HepG2 (cell line): Measurements from ENCODE around the gene IL17C. TPM values are rescaled to one million over a fixed set of nuclear protein-coding genes. Genes with fewer than 3 reads are reported as not detected.

Source experiments
- KLF12 ChIP-seq: sonication (generic); formaldehyde crosslinking; IDR thresholded peaks from 2 replicates; pipeline ENCODE4 v1.4.0; 2020; ENCODE audit warnings: missing genetic modification reagents, borderline replicate concordance
- NPAS2 ChIP-seq: sonication (generic); formaldehyde crosslinking; IDR thresholded peaks from 2 replicates; pipeline ENCODE4 v1.8.0; 2022; ENCODE audit warnings: mild to moderate bottlenecking, missing genetic modification reagents, borderline replicate concordance
- SAP130 ChIP-seq: IDR thresholded peaks from 2 replicates; pipeline ENCODE4 v1.6.1; 2016; ENCODE audit warnings: low read depth
- TOPORS ChIP-seq: sonication (generic); formaldehyde crosslinking; IDR thresholded peaks from 2 replicates; pipeline ENCODE4 v1.8.0; 2023; ENCODE audit warnings: mild to moderate bottlenecking, missing genetic modification reagents
- TSC22D2 ChIP-seq: sonication (generic); formaldehyde crosslinking; IDR thresholded peaks from 2 replicates; pipeline ENCODE4 v1.5.1; 2020; ENCODE audit warnings: missing genetic modification reagents, mild to moderate bottlenecking, borderline replicate concordance
- YY1 ChIP-seq: IDR thresholded peaks from 2 replicates; pipeline ENCODE4 v1.6.1; 2011; ENCODE audit warnings: low read length, low read depth, moderate library complexity, mild to moderate bottlenecking; ENCODE audit not compliant: insufficient read depth, insufficient replicate concordance
- ZBTB42 ChIP-seq: sonication (generic); formaldehyde crosslinking; IDR thresholded peaks from 2 replicates; pipeline ENCODE4 v1.5.0; 2020; ENCODE audit warnings: mild to moderate bottlenecking, missing genetic modification reagents
- ZFY ChIP-seq: sonication (generic); formaldehyde crosslinking; IDR thresholded peaks from 2 replicates; pipeline ENCODE4 v1.4.0; 2020; ENCODE audit warnings: missing genetic modification reagents
- ZMAT3 ChIP-seq: sonication (generic); formaldehyde crosslinking; conservative IDR thresholded peaks from 2 replicates; pipeline ENCODE4 v1.7.0; 2021; ENCODE audit warnings: missing genetic modification reagents
- ZNF160 ChIP-seq: sonication (generic); formaldehyde crosslinking; IDR thresholded peaks from 2 replicates; pipeline ENCODE4 v1.8.0; 2022; ENCODE audit warnings: mild to moderate bottlenecking, inconsistent platforms, missing genetic modification reagents
- ZNF33B ChIP-seq: sonication (generic); formaldehyde crosslinking; IDR thresholded peaks from 2 replicates; pipeline ENCODE4 v1.5.1; 2020; ENCODE audit warnings: mild to moderate bottlenecking, missing genetic modification reagents
- ZNF343 ChIP-seq: sonication (generic); formaldehyde crosslinking; IDR thresholded peaks from 2 replicates; pipeline ENCODE4 v1.4.0; 2020; ENCODE audit warnings: mild to moderate bottlenecking, missing genetic modification reagents
- ZNF547 ChIP-seq: sonication (generic); formaldehyde crosslinking; IDR thresholded peaks from 2 replicates; pipeline ENCODE4 v1.5.1; 2020; ENCODE audit warnings: mild to moderate bottlenecking, missing genetic modification reagents
- ZNF598 ChIP-seq: sonication (generic); formaldehyde crosslinking; IDR thresholded peaks from 2 replicates; pipeline ENCODE4 v1.5.1; 2020; ENCODE audit warnings: mild to moderate bottlenecking, missing genetic modification reagents, borderline replicate concordance
- ZNF709 ChIP-seq: sonication (generic); formaldehyde crosslinking; IDR thresholded peaks from 2 replicates; pipeline ENCODE4 v1.5.0; 2020; ENCODE audit warnings: mild to moderate bottlenecking, missing genetic modification reagents
- ZSCAN29 ChIP-seq: sonication (generic); formaldehyde crosslinking; conservative IDR thresholded peaks from 2 replicates; pipeline ENCODE4 v1.4.0; 2020; ENCODE audit warnings: mild to moderate bottlenecking, missing genetic modification reagents
- polyA plus RNA-seq, 8 experiments: library from polyadenylated mRNA; depleted of rRNA in 3 of 8; stranded (reverse) in 7 of 8; unstranded in 1 of 8; fragments of >200 nt; fragmentation: Illumina TruSeq in 4 of 8; extraction: Trizol in 4 of 8; gene quantifications; 2 replicates each; pipeline versions ENCODE4 v1.2.1 to v1.2.3, GENCODE V29; 2011 to 2016; ENCODE audit warnings: low read depth in 4 of 8, missing spikeins in 1 of 8, mixed read lengths in 1 of 8; ENCODE audit not compliant: insufficient read depth in 1 of 8
- total RNA-seq, 5 experiments: library from RNA; depleted of rRNA; stranded (reverse); fragments of >200 nt; fragmentation: Illumina TruSeq; extraction: Trizol; gene quantifications; 2 replicates each; pipeline ENCODE4 v1.2.3, GENCODE V29; 2016; ENCODE audit warnings: low read depth in 1 of 5
- TF ChIP-seq, protein P1 (sequence below), 2 experiments: sonication (generic) in 1 of 2; formaldehyde crosslinking in 1 of 2; IDR thresholded peaks; 2 replicates each; pipeline versions ENCODE4 v1.4.0 to v1.6.1; 2018 to 2020; ENCODE audit warnings: missing genetic modification reagents in 2 of 2, borderline replicate concordance in 1 of 2, low read depth in 1 of 2, mild to moderate bottlenecking in 1 of 2, missing biosample characterization in 1 of 2
- TF ChIP-seq, protein P2 (sequence below): sonication (generic); formaldehyde crosslinking; IDR thresholded peaks from 2 replicates; pipeline ENCODE4 v1.5.0; 2020; ENCODE audit warnings: mild to moderate bottlenecking, missing genetic modification reagents
- TF ChIP-seq, protein P3 (sequence below): sonication (generic); formaldehyde crosslinking; IDR thresholded peaks from 2 replicates; pipeline ENCODE4 v1.5.1; 2020; ENCODE audit warnings: mild to moderate bottlenecking, moderate library complexity, missing genetic modification reagents
- TF ChIP-seq, protein P4 (sequence below): conservative IDR thresholded peaks from 2 replicates; pipeline ENCODE4 v1.6.1; 2018; ENCODE audit warnings: missing genetic modification reagents

IL17C gene
- total and polyA plus RNA-seq, 2 of the 13 experiments (the other 11 are each of a cell fraction or from before 2014, with no cell fraction given) = not detected

DNA sequence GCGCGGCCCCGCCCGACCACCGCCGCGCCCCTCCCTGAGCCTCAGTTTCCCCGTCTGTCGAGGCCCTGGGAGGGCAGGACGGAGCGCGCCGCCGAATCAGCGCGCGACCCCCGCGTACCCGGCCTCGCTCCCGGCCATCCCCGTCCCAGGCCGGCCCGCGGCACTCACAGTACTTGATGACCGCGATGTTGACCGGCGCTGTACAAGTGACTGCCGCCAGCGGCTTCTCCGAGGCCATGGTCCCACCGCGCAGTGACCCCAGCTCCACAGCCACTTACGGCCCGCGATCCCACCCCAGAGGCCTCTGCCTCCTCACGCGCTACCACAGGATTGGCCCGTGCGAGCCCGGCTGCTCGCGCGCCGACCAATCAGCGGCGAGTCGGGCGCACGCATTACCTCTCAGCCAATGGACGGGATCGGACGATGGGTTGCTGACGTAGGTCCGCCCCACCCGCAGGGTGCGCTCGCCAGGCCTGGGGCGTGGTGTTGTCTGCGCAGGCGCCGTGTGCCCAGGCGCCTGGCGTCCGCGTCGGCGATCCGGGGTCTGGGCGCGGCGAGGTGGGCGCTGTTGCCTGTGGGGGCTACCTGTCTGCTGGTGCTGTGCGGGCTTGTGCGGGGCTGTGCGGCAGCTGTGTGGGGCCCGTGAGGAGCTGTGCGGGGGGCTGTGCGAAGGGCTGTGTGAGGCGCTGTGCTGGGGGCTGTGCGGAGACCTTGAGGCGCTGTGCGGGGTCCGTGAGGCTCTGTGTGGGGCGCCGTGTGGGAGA lies 24.7 kb downstream of the IL17C start, which contains the start of gene MVD (continued):
- TF ChIP-seq YY1 (peak; percentile 85), ZBTB42 (peak; percentile 78), KLF12 (CRISPR knock-in tag) (peak; percentile 72; the same call in 1 of the 2 replicates), TSC22D2 (peak; percentile 96; the same call in 1 of the 2 replicates), ZNF33B (CRISPR knock-in tag) (0 out of 2 replicates have a peak, but pooled peaks have one; percentile 89), ZNF343 (CRISPR knock-in tag) (peak; percentile 90; the same call in 1 of the 2 replicates), ZNF598 (CRISPR knock-in tag) (peak; percentile 96), ZNF547 (CRISPR knock-in tag) (peak; percentile 87), ZNF709 (peak; percentile 93), ZNF160 (CRISPR knock-in tag) (peak; percentile 93; the same call in 1 of the 2 replicates), ZSCAN29 (CRISPR knock-in tag) (peak; percentile 64), ZMAT3 (CRISPR knock-in tag) (peak; percentile 55), TOPORS (CRISPR knock-in tag) (peak; percentile 88), NPAS2 (CRISPR knock-in tag) (no peak), ZFY (CRISPR knock-in tag) (peak; percentile 94), SAP130 (CRISPR knock-in tag) (peak; percentile 99)
- TF ChIP-seq, protein P1, sequence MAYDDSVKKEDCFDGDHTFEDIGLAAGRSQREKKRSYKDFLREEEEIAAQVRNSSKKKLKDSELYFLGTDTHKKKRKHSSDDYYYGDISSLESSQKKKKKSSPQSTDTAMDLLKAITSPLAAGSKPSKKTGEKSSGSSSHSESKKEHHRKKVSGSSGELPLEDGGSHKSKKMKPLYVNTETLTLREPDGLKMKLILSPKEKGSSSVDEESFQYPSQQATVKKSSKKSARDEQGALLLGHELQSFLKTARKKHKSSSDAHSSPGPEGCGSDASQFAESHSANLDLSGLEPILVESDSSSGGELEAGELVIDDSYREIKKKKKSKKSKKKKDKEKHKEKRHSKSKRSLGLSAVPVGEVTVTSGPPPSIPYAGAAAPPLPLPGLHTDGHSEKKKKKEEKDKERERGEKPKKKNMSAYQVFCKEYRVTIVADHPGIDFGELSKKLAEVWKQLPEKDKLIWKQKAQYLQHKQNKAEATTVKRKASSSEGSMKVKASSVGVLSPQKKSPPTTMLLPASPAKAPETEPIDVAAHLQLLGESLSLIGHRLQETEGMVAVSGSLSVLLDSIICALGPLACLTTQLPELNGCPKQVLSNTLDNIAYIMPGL (CRISPR knock-in tag; IDR thresholded peaks at IDR 0.05; ENCODE audit: borderline replicate concordance in 1 of 2, low read depth in 1 of 2) = peak; percentile 45 to 95; a peak in 3 of 4 replicates
- TF ChIP-seq, protein P2, sequence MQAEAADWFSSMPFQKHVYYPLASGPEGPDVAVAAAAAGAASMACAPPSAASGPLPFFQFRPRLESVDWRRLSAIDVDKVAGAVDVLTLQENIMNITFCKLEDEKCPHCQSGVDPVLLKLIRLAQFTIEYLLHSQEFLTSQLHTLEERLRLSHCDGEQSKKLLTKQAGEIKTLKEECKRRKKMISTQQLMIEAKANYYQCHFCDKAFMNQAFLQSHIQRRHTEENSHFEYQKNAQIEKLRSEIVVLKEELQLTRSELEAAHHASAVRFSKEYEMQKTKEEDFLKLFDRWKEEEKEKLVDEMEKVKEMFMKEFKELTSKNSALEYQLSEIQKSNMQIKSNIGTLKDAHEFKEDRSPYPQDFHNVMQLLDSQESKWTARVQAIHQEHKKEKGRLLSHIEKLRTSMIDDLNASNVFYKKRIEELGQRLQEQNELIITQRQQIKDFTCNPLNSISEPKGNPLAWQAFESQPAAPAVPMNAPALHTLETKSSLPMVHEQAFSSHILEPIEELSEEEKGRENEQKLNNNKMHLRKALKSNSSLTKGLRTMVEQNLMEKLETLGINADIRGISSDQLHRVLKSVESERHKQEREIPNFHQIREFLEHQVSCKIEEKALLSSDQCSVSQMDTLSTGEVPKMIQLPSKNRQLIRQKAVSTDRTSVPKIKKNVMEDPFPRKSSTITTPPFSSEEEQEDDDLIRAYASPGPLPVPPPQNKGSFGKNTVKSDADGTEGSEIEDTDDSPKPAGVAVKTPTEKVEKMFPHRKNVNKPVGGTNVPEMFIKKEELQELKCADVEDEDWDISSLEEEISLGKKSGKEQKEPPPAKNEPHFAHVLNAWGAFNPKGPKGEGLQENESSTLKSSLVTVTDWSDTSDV (CRISPR knock-in tag) = no peak
- TF ChIP-seq, protein P3, sequence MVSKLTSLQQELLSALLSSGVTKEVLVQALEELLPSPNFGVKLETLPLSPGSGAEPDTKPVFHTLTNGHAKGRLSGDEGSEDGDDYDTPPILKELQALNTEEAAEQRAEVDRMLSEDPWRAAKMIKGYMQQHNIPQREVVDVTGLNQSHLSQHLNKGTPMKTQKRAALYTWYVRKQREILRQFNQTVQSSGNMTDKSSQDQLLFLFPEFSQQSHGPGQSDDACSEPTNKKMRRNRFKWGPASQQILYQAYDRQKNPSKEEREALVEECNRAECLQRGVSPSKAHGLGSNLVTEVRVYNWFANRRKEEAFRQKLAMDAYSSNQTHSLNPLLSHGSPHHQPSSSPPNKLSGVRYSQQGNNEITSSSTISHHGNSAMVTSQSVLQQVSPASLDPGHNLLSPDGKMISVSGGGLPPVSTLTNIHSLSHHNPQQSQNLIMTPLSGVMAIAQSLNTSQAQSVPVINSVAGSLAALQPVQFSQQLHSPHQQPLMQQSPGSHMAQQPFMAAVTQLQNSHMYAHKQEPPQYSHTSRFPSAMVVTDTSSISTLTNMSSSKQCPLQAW (CRISPR knock-in tag) = peak; percentile 83
- TF ChIP-seq, protein P4, sequence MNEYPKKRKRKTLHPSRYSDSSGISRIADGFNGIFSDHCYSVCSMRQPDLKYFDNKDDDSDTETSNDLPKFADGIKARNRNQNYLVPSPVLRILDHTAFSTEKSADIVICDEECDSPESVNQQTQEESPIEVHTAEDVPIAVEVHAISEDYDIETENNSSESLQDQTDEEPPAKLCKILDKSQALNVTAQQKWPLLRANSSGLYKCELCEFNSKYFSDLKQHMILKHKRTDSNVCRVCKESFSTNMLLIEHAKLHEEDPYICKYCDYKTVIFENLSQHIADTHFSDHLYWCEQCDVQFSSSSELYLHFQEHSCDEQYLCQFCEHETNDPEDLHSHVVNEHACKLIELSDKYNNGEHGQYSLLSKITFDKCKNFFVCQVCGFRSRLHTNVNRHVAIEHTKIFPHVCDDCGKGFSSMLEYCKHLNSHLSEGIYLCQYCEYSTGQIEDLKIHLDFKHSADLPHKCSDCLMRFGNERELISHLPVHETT (CRISPR knock-in tag) = peak; percentile 56
